HG03135 (cell line): ENCODE results near the gene KLHL2.
"Not testable (repeated sequence)": the region's sequence is repeated elsewhere in the genome, so short reads cannot be mapped to it uniquely, and the experiment has no call there.

Experiments used
- ATAC-seq: cut with Tn5 transposase; IDR thresholded peaks from one replicate; pipeline ENCODE4 v1.9.1; 2021; ENCODE audit warnings: mild to moderate bottlenecking, moderate library complexity; ENCODE audit not compliant: unreplicated experiment

Gene KLHL2

GRCh38 chr4:165229490-165230200 is 22.3 kb downstream of the KLHL2 start:
- not testable (repeated sequence) for ATAC-seq

- ATAC-seq, result not testable (repeated sequence)
These were observed 25.5 kb downstream of the KLHL2 start for GRCh38 chr4:165232623-165233433.

DNA sequence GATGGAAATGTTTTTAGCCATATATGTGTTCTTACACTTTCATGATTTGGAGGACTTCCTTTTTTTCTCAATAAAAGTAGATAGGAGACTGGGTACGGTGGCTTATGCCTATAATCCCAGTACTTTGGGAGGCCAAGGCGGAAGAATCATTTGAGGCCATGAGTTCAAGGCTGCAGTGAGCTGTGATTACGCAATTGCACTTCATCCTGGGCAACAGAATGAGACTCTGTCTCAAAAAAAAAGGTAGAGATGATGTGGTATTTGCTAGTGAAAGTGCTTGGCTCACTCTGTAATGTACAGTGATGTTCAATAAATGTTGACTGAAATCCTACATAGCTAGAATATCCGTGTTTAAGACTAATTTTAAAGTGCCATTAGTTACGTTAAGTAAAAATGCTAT is 27.4 kb downstream of the KLHL2 start:
- ATAC-seq, result no peak

DNA sequence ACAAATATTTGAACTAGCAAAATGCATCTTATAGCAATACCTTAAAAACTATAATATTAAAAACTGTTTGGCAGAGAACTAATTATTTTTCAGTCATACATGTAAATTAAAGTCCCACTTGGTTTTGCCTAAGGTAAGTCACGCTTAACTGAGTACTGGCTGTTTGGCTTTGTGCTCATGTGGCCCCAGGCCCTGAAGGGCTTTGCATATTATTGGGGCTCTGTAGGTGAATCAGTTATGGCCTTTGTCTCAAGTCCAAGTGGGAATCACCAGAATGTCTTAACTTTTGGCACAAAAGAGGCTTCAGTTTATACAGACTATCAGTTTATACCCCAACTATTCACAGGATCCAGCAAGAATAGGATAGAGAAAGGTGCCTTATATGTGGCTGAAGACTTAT is 29.5 kb downstream of the KLHL2 start:
- not testable (repeated sequence) for ATAC-seq

- ATAC-seq, result peak; percentile 81
These were observed 30.8 kb downstream of the KLHL2 start for GRCh38 chr4:165238041-165238640.

DNA sequence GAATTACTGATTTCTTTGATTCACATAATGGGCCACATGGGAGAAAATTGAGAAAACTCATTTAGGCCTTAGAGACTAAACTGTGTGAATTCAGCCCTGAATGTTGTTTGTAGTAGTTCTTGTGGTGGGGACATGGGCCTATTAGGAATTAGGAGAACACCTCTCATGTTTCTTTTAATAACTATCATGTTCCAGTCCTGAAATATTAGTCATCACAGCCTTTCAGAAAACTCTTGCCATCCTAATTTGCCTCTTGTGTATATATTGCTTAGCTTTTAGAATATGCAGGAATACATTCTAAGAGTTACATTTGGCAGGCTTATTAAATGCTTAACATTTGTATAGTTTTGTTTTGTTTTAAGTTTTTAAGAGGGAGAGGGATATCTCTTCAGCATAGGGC is 33.4 kb downstream of the KLHL2 start:
- not testable (repeated sequence) for ATAC-seq

DNA sequence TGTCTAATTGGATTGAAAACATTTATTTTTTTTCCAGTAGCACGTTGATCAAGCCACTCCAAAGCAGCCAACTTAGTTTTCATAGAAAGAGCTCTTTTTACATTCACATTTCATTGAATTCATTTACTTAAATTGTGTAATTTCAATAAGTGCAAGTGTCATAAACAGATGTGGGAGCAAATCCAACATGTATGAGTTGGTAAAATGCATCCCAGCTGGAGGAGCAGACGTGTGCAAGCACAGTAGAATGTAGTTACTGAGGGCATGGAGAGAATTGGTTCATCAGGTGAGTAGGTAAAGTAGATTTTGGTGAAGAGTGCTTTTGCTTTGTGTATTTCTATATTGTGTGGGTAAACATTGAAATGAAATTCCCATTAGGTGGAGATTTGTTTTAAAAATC is 36.8 kb downstream of the KLHL2 start:
- ATAC-seq, result not testable (repeated sequence)

DNA sequence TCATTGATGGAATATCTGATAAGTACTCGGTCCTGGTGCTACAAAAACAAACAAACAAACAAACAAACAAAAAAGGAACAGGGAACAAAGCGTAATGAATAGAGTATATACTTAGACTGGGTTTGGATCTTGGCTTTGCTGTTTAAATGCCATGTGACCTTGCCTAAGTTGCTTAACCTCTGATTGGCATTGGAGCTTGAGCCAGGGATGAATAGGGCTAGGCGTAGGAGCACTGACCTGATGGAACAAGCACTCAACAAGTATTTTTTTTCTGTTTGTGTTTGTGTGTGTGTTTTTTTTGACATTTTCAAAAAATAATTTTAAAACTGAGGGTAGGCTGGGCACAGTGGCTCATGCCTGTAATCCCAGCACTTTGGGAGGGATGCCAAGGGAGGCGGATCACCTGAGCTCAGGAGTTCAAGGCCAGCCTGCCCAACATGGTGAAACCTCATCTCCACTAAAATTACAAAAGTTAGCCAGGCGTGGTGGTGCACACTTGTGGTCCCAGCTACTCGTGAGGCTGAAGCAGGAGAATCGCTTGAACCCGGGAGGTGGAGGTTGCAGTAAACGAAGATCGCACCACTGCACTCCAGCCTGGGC is 37.3 kb downstream of the KLHL2 start:
- not testable (repeated sequence) for ATAC-seq

GRCh38 chr4:165248102-165248501 is 40.7 kb downstream of the KLHL2 start:
- ATAC-seq, result no peak

GRCh38 chr4:165248904-165249303 is 41.5 kb downstream of the KLHL2 start:
- ATAC-seq, result not testable (repeated sequence)

GRCh38 chr4:165254771-165255170 is 47.4 kb downstream of the KLHL2 start:
- not testable (repeated sequence) for ATAC-seq

- peak; percentile 93 for ATAC-seq
These were observed 48.1 kb downstream of the KLHL2 start for GRCh38 chr4:165255439-165255838.

DNA sequence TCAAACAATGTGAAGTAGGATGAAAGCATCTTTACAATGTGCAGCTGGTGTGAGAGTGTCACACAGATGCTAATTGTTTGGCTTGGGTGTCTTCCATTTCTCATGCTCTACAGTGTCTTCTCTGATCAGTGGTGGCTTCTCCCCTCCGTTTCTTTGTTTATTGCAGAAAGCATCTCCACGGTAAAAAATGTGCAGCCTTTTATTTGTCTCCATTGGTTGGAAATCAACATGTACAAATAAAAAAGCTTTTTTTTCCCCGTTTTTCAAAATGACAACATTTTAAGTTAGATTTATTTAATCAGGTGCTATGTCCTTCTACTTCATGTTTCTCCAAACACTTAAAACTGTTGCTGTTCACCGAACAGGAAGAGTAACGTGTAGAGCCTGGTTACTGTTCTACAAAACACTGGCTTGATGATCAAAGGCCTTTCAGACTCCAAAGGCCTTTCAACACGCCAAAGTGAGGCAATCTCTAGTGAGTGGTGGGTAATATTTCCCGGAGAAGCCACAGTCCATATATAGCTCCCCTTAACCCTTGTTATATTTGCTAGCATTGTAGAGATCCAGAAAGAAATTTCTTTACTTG is 48.8 kb downstream of the KLHL2 start:
- ATAC-seq, result peak; percentile 34

DNA sequence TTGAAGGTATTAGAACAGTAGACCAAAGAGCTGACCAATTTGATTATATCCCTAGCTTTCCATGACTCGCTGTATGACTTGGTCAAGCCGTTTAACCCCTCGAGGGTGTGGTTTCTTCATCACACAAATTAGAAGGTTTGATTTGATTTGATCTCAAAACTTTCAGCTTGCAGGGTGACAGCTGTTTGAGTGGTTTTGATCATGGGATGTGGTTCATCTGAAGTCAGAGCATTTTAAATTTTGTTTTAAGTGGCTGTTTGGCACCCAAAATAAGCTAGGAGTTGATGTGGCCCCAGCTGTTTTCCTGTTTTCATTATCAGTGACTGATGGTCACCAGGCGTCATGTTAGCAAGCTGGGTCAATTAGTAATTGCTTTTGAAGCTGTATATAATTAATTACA is 52.4 kb downstream of the KLHL2 start:
- ATAC-seq, result not testable (repeated sequence)

DNA sequence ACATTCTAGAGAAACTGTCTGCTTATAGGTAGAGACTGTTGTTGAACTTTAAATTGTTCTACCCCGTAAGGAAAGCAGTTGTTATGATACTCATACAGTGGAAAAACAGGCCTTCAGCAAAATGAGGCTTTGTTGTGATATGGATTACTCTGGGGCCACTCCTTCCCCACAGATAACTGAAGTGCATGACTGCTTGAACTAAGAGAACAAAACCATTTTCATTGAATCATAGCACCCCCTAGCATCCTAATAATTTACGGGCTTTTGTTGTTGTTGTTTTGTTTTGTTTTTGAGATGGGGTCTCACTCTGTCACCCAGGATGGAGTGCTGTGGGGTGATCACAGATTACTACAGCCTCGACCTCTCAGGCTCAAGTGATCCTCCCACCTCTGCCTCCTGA is 54.9 kb downstream of the KLHL2 start:
- not testable (repeated sequence) for ATAC-seq

- ATAC-seq, result not testable (repeated sequence)
These were observed 56.1 kb downstream of the KLHL2 start for GRCh38 chr4:165263466-165263865.

DNA sequence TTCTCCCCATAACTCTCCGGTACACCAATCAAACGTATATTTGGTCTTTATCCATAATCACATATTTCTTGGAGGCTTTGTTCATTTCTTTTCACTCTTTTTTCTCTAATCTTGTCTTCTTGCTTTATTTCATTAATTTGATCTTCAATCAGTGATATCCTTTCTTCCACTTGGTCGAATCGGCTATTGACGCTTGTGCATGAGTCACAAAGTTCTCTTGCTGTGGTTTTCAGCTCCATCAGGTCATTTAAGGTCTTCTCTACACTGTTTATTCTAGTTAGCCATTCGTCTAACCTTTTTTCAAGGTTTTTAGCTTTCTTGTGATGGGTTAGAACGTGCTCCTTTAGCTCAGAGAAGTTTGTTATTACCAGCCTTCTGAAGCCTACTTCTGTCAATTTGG is 62.6 kb downstream of the KLHL2 start:
- not testable (repeated sequence) for ATAC-seq

DNA sequence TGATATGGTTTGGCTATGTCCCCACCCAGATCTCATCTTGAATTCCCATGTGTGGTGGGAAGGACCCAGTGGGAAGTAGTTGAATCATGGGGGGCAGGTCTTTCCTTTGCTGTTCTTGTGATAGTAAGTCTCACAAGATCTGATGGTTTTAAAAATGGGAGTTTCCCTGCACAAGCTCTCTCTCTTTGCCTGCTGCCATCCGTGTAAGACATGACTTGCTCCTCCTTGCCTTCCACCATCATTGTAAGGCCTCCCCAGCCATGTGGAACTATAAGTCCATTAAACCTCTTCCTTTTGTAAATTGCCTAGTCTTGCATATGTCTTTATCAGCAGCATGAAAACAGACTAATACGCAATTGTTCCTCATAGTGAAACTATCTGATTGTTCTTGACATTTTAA is 66.1 kb downstream of the KLHL2 start:
- ATAC-seq, result not testable (repeated sequence)

DNA sequence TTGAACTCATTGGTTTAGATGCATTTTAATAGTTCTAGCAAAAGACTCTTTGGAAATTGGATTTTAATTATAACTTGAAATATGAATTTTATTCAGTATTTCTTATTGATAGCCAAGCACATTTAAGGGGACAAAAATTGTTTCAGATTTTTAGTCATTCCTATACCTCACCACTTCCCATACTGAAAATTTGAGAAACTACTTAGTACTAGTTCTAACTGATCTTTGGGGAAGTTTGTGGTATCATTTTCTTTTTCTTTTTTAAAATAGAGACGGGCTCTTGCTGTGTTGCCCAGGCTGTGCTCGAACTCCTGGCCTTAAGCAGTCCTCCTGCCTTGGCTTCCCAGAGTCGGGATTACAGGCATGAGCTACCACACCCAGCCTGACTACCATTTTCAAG is 68.0 kb downstream of the KLHL2 start:
- ATAC-seq, result not testable (repeated sequence)

DNA sequence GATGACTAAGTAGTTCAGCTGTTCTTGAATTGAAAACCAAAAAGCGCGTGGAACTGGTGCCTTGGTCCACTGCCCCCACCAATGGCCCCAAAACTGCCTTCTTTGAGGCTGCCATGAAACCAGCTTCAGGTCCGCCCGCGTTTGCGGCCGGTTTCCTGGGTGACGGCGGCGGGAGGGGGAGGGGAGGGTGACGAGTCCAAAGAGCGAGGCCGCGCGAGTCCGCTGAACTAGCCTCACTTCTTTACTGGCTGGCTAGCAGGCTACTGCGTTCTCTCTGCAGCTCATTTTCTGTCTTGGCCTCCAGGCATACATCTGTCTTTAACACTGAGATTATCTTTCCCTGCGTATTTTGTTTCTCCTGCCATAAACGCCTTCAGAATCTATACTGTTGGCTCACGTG is 72.2 kb downstream of the KLHL2 start:
- not testable (repeated sequence) for ATAC-seq

DNA sequence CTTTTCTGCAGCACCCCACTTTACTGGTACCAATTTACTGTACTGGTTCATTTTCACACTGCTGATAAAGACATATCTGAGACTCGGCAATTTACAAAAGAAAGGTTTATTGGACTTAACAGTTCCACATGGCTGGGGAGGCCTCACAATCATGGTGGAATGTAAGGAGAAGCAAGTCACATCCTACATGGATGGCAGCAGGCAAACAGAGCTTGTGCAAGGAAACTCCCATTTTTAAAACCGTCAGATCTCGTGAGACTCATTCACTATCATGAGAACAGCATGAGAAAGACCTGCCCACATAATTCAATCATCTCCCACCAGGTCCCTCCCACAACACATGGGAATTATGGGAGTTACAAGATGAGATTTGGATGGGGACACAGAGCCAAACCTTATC is 77.3 kb downstream of the KLHL2 start:
- not testable (repeated sequence) for ATAC-seq
